Body of pancreas (tissue), 4 donors: Measurements from ENCODE around the gene ODAPH.
"Not testable (repeated sequence)": the region's sequence is repeated elsewhere in the genome, so short reads cannot be mapped to it uniquely, and the experiment has no call there.

ENCODE experiments used
- CTCF ChIP-seq, 7 experiments: fragments of 450-650 bp in 4 of 7; fragments of 200-600 bp in 3 of 7; sonication (generic) in 3 of 7; IDR thresholded peaks; one replicate each; pipeline ENCODE4 v1.5.1; 2016 to 2019; ENCODE audit warnings: antibody characterized with exemption in 7 of 7
- POLR2A ChIP-seq, 3 donors: fragments of 450-650 bp; IDR thresholded peaks; one replicate each; pipeline ENCODE4 v1.6.1; 2016; ENCODE audit warnings: antibody characterized with exemption in 3 of 3, mild to moderate bottlenecking in 2 of 3

- not testable (repeated sequence) for TF ChIP-seq POLR2A, CTCF (IDR thresholded peaks at IDR 0.05)
Observed at GRCh38 chr4:75509592-75509991, 46.3 kb upstream of the ODAPH start.
